Epidermal melanocyte (primary cell): ENCODE data around the gene DHX32.
"Not testable (repeated sequence)": the region's sequence is repeated elsewhere in the genome, so short reads cannot be mapped to it uniquely, and the experiment has no call there.

ENCODE experiments used
- DNase-seq: peaks from one replicate; pipeline ENCODE4 v3.0.0; 2011; ENCODE audit warnings: low spot score; ENCODE audit not compliant: insufficient read length

DHX32 gene

DNA sequence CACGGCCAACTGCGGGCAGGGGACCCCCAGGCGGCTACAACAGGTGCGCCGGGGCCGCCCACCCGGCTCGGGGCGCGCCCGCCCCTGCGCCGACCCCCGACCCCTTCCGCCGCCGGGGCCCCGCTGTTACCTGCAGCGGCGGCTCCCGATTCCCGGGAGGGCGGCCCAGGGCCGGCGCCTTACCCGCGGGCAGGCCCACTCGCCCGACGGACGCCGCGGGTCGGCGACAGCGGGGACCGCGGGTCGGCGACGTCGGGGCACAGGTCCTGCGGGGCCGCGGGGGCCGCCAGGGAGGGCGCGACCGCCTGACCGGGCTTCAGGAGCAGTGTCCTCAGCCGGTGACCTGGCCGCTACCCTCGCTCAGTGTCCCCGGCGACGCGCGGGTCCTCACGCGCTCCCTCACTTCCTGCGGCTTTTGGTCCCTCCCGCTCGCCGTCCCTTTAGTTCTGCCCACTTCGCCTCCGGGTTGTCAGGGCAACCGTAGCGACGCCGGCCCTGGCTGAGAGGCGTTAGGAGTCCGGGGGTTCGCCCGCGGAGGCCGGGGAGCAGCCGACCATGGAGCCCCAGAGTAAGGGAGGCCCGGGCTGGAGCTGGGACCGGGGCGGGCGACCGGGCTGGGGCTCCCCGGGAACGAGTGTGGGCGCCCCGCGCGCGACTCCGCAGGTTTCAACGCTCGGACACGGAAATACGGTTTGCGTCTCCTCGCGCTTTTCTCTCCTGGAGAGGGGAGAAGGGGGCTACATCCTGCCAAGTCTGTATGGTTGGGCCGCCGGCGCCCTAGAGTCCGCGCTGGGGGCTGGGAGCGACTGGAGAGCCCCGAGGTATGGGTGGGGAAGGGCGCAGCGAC is 15.2 kb upstream of the DHX32 start, which contains the start of gene FANK1:
TSS of gene FANK1 (plus strand) at position 477 of the 847 bp plus-strand sequence. CDS start at position 556, 79 bp downstream.
- peak; percentile 50 for DNase-seq

DNA sequence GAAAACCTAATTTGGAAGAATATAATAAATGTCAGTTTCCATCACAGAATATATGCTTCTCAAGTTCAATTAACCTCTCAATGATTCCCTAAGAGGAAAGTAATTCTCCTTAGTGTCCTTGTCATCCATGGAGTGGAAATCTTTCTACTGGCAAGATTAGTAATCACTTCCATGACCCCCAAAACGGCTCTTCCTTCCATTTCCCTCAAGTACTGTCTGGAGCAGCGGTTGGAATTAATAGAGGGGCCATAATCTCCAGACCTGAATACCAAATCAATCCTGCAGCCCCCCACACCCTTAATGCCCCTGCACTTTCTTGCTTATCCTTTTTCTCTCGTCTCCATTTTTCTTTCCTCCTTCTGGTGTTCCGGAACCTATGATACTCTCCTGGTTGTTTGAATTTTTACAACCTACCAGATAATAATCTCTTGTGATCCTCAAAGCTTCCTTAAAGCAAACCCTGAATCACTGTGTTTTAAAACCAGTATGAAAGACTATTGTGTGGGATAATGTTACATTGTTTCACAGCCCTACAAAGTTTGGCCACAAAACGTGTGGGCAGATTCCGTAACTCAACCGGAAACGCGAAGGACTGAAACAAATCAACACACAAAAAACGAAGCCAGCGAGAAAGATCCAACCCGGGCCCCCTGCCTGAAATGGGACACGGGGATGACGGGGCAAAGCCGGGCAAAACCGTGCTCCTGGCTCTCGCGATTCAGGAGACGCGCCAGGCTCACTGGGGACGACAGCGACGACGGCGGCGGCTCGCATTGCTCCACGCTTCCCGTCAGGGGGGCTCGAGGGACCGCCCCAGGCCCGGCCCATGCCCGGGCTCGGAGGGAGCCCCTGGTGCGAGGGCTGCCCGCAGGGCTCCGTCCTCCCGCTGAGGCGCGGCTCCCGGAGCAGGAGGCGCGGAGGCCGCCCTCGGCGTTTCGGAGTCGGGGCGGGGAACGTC is 14.3 kb upstream of the DHX32 start:
- not testable (repeated sequence) for DNase-seq

DNA sequence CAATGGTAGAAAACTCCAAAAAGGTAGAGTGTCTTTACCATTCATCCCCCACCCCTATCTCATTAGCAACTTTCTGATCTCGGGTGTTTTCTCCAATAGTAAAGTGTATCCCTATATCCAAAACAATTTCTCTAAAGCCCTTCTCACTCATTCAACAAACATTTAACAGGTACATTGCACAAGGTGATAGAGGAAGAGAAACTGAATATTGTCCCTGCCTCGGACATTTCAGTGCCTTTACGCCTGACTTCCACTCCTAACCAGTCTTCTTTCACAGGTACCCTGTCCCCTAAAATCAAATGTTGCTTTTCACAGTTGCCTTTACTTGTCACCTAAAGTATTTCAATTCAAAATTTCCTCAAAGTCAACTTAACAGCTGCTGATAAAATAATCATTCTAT is 13.1 kb upstream of the DHX32 start:
- DNase-seq: not testable (repeated sequence)

DNA sequence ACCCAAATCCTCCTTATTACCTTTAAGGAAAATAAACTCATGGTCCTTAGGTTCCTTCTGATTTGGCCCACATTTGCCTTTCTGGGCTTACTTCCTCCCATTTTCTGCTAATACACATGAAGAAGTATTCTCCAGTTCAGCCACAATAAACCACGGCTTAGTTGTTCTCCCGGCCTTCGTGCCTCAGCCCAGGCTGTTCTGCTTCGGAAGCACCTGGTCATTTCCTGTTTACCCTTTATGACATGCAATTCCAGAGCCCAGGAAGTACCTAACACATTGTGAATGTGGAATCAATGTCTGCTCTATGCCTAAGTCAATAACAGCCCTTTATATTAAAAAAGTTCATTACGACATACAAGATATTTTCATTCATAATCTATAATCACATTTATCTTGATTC is 11.3 kb upstream of the DHX32 start:
- not testable (repeated sequence) for DNase-seq

DNA sequence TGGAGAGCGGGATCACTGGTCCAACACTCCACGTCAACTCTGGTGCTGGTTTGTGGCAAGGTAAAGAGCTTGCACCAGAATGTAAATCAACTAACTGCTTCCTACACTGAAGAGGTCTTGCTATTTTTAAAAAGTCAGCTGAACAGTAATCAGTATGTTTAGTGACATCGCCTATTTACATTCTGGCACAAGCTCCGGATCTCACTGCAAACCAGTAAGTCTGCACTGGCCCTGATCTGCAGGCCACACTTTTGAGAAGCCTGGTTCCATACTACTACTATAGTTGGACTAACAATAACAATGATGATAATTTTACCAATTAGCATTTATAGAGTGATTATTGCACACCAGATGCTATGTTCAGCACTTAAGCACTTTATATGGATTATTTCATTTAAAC is 8.3 kb upstream of the DHX32 start:
- DNase-seq: not testable (repeated sequence)

DNA sequence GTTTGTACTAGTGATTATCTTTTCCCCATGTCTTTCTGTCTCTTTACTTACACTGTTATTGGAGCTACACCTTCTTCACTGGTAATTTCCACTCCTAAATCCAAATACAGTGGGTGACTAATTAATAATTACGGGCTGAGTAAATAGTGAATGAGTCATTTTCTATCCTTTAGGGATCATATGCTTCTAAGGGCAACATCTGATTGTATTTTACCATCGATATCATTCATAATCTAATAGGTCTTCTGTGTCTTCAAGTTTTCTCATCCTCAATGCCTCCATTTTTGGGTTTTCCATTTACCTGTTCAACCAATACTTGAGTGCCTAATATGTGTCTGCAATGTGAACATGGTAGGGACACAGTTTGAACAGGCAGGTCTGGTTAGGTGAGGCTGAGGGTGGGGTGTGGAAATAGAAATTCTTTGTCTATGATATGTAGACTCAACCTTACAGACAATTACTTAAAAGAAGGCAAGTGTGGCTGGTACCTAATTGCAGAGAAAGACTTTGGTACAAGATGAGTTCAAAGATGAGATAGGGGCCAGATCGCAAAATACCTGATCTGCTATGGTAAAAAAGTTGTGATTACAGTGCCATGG is 5.9 kb upstream of the DHX32 start:
- no peak for DNase-seq

DNA sequence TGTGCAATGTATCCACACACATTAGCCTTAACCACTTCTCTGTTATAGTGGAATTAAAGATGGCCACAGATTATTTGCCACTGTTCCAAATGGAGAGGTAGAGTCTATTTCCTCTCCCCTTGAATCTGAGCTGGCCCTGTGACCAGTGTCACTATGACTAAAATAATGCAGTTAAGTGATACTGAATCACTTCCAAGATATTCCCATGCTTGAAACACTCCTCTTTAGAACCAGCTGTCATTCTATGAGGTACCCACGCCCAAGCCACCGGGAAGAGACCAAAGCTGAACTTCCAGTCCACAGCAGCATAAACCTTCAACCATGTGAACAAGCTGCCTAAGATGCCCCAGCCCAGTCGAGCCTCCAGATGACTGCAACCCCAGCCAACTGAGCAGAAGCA is 2.1 kb upstream of the DHX32 start:
- no peak for DNase-seq

DNA sequence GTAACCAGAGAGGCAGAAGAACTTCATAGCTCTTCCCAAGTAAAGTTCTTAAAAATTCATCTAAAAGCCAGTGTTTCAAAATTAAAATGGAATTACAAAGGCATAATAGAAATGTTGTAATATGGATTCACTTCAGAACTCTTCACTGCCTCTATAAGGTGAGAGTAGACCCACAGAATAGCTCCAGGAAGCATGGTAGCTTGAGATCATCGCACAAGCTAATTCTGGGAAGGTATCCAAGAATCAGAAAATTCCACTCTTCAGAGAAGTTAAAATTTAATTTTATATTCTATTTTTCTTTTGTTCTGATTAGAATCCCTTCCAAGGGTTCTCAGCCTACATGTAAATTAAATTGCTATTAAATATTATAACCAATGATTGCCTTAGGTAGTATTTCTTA is 1.5 kb upstream of the DHX32 start:
- DNase-seq: no peak

DNA sequence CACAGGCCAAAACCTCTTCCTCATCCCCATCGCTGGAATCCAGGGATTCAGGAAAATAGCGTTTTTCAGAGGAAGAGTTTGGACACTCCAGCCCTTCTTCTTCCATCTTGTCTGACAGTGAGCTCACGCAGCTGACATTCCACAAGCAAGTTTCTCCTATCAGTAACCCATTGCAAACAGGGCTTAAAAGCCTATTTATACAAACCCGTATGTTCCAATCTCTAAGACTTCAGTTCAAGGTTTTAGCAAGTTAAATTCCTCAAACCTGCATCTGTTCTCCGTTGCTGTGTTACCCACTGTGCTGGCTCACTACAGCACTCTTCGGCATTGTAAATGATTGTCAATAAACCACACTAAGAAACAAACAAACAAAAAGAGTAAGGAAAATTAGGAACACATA is 373 bp downstream of the DHX32 start:
- DNase-seq: no peak

DNA sequence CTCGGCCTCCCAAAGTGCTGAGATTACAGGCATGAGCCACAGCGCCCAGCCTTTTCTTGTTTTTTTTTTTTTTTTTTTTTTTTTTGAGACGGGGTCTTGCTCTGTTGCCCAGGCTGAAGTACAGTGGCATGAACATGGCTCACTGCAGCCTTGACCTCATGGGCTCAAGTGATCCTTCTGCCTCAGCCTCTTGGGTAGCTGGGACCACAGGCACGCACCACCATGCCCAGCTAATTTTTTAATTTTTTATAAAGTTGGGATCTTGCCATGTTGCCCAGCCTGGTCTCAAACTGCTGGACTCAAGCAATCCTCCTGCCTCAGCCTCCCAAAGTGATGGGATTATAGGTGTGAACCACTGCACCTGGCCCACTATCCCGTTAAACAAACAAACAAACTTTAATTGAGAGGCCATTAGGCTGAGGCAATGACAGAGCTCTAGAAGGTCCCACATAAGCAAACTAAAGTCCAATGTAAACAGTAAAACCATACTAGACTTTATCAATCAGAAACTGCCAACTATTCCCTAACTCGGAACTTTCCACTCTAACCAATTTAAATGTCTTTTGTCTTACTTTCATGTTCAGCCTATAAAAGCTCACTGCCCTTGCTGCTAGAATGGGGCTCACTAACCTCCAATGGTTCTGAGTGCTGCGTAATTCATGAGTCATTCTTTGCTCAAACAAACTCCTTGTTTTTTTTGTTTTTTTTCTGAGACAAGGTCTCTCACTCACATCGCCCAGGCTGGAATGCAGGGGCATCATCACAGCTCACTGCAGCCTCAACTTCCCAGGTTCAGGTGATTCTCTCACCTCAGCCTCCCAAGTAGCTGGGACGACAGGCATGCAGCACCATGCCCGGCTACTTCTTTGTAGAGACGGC is 1.9 kb downstream of the DHX32 start:
- no peak for DNase-seq

DNA sequence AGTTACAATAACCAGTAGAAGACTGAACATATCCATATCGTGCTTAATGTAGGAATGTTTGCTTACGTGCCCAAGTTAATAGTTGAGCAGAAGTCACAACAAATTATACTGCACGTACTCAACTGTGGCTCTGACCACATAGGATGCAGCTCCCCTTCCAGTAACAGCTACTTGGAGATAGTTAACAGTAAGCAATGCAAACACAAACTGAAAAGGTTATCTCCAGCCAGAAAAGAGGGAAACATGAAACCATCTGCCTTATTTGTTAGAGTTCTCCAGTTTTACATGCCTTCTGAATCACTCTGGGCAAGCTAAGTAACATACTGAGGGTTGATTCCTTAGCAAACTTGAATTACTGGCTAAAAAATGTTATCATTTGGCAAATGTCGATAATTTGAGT is 9.8 kb downstream of the DHX32 start:
- DNase-seq: no peak

DNA sequence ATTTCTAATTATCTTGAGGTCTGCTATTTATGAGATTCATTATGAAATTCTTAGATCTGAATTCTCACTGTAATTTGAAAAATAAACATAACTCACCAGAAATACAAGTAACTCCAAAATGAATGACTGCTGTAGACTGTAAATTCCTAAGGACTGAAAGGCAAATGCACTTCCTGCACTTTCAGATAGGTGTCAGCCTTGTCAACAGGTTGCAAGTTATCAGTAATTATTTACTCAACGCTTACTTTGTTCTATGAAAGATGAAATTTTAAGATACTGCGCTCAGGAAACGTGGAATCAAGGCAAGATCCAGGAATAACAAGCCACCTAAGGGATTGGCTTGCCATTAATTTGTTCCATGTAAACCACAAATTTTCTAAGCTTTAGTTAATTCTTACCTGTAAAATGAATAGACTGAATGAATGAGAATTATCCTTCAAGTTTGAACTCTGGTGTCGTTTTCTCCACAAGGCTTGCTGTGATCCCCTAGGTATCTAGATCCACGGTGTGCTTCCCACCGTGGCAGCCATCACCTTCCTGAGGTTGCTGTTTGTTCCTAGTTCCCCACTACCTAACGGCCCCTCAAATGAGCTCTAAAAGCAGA is 12.6 kb downstream of the DHX32 start:
- DNase-seq: no peak

DNA sequence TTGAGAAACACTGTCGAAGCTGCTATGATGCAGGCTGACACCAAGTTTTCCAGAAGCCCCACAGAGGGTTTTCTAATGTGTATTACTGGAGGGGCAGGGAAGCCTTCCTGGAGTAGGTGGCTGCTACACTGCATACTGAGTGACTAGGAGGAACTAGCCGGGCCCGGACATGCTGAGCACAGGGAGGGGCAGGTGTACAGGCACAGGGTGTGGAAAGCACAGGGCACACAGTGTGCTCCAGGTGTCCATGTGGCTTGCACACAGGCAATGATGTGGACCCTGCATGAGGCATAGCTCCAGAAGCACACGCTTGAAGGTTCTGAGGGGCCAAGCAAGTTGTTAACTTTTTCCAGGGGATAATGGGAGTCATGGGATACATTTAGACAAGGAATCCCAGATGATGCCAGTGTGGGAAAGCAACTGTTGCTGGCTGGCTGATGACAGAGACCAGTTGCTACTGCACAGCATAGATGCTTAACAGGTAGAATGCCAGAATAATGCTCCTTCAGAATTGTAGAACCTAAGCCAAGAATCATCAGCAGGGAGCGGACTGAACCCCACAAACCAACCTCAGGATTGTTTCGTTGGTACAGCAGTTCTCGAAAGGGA is 14.6 kb downstream of the DHX32 start:
- DNase-seq: no peak

DNA sequence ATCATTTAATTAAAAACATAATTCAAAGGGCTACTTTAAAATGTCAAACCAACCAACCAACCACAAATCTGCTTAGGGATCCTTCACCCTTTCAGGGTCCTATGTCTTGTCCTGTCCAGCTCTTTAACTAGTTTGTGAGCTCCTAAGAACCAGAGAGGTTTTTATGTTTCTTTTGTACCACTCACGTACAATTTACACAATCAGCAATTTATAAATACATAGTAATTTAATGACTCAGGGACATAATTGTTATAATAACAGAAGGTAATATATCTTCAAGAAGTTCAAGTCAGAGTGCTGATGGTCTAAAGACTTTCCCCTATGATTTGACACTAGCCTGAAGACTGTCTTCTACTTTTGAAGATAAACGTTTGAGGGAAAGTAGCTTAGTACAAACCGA is 16.0 kb downstream of the DHX32 start:
- DNase-seq: no peak

DNA sequence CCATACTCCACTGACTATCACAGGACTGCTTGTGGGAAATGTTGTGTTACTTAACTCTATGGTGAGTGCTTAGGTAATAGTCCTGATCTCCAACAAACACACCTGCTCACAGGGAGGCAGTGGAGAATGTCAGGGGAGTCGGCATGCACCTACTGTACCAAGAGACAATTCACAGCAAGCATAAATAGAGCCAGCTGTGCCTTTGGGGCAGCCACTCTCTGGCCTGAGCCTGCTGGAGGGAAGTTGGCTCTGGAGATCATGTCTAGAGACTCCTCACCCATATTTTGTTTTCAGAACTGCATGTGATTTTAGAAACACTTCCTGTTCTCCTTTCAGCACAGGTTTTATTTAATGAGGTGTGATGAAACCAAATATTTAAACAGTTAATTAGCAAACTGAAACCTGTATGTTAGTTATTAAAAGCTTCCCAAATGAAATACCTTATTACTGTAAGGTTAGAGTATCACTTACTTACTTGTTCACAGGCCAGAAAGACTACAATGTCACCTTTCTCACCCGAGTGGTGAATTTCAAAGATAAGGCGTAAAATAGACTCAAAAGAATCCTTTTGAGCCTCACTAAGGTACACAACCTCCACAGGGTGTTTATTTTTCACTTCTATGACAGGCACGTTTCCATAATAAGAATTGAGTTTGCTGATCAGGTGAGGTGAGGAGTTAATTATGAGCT is 21.8 kb downstream of the DHX32 start:
- no peak for DNase-seq

DNA sequence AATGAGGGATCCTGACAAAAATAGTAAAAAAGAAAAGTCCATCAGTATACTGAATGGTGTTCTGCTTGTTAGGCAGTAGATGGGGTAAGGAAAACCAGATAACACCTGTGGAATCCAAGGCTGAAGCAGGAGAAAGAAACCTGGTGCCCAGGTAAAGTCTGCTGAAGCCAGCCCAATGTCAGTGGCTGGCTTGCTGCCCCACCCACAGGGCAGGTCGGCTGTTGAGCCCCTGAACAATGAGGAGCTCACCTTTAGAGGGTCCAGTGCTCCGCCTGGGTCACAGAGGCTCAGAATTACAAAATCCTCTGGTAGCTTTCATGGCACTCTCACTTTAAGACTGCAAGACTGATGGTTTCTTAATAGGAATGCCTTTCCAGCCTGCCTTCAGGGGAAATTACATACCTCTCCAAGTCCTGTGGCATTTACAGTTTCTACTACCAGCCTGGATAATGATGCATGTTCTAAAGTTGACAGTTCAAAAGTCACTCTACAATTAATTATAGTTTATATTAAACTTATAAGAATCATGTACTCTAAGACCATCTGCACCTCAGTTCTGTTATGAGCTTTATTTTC is 23.8 kb downstream of the DHX32 start:
- no peak for DNase-seq

DNA sequence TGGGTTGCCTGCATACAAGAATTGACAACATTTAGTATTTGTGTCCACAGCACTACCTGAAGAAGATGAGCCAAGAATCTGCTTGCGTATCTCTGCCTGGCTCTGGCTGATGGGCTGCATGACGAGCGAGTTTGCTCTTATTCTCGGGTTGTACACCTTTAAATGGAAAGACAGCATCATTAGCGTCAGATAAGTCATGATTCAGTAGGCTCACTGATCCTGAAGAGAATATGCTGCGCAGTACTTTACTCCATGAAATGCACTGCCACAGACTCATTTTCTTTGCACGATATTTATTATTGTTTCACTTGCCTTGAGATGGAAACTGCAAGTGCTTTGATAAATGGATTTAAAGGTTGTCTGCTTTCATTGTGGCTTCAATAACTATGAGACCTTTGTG is 28.6 kb downstream of the DHX32 start:
- no peak for DNase-seq

DNA sequence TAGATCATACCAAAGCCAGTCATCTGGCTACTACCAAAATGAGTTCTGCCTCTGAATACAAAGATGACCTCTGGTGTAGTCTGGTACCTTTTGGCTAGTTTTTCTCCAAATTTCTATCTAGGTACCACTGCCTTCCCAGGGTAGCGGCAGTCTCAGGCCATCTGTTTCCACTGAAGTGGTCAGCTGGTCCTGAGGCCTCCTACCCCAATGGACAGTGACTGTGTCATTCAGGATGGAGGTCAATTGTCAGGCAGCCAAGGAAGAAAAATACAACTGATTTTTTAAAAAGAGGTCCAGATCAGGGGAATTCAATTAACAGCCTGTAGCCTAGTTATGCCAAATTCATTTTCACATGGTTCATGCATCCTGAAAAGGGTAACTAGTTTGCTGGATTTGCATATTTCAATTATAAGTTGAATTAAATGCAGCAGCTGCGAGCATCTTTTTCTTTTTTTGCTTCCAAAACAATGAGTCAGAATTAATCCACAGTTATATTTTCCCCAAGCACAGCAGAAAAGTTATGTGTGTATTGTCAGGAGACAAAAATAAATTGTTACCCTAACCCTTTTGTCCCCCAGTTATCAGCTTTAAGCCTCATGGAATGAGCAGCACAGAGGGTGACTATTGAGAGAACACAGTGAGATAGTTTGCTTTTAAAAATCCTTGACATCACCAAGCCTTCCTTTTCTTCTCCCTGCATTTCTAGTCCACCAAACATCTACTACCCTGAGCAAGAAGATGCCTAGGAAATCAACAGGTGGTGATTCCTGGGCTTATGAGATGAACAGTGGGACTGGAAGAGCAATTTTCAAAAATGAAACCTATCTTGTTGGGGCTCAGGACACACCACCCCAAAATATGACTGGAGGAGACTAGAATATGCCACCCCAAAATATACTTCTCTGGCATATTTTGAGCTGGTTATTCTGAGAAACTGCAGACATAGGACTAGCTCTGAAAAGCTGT is 30.0 kb downstream of the DHX32 start:
- no peak for DNase-seq
